Cardiac muscle cell (in vitro differentiated cells and primary cell): Measurements from ENCODE around the gene OSBPL8. TPM values are rescaled to one million over a fixed set of nuclear protein-coding genes. Genes with fewer than 3 reads are reported as not detected.
"Not testable (repeated sequence)": the region's sequence is repeated elsewhere in the genome, so short reads cannot be mapped to it uniquely, and the experiment has no call there.

ENCODE experiments used
- DNase-seq, 2 donors: peaks; one replicate each; pipeline versions ENCODE4 v3.0.0 to v3.0.0-alpha.2; 2010 to 2017; ENCODE audit warnings: low read depth in 1 of 2, low spot score in 1 of 2
- H3K27ac ChIP-seq: fragments of 200-600 bp; sonication (generic); 2 replicates; pipeline ENCODE4 v1.5.1; 2016
- H3K27me3 ChIP-seq: fragments of 200-600 bp; sonication (generic); 2 replicates; pipeline ENCODE4 v1.6.0; 2016; ENCODE audit warnings: control low read depth
- H3K36me3 ChIP-seq: fragments of 200-600 bp; sonication (generic); 2 replicates; pipeline ENCODE4 v1.5.1; 2016; ENCODE audit warnings: control low read depth
- H3K4me1 ChIP-seq: fragments of 200-600 bp; sonication (generic); 2 replicates; pipeline ENCODE4 v1.8.1; 2017; ENCODE audit warnings: low read depth, mild to moderate bottlenecking, mixed run types
- H3K4me3 ChIP-seq: fragments of 200-600 bp; sonication (generic); 2 replicates; pipeline ENCODE4 v1.5.1; 2016; ENCODE audit warnings: mild to moderate bottlenecking
- H3K9me3 ChIP-seq: fragments of 200-600 bp; sonication (generic); 2 replicates; pipeline ENCODE4 v1.5.1; 2017; ENCODE audit warnings: low read depth, mild to moderate bottlenecking, control low read depth
- CTCF ChIP-seq: IDR thresholded peaks from 2 replicates; pipeline ENCODE4 v1.5.1; 2012; ENCODE audit warnings: low read depth, mild to moderate bottlenecking, low read length
- polyA plus RNA-seq: library from polyadenylated mRNA; unstranded; fragments of >200 nt; fragmentation: Nextera tagmentation; extraction: Ambion mirVana; gene quantifications from 2 replicates; pipeline ENCODE4 v1.2.1, GENCODE V29; 2016
- total RNA-seq: library from RNA; depleted of rRNA; stranded (reverse); fragments of >200 nt; gene quantifications from 2 replicates; pipeline ENCODE4 v1.2.3, GENCODE V29; 2016

OSBPL8 gene
- total and polyA plus RNA-seq, 2 experiments from 2014 or later: 25.6 to 143 TPM

GRCh38 chr12:76486011-76486410 lies 73.6 kb downstream of the OSBPL8 start:
- no peaks in the 10 kb centered on the region for H3K9me3 ChIP-seq
- no peak overlapping the region for H3K4me3 ChIP-seq
- no peak for DNase-seq
- no peaks in the 10 kb centered on the region for H3K27me3 ChIP-seq
- peaks cover 13% of the 10 kb centered on the region for H3K36me3 ChIP-seq
- TF ChIP-seq CTCF: no peak
- no peak overlapping the region for H3K27ac ChIP-seq
- H3K4me1 ChIP-seq: no peaks in the 10 kb centered on the region

GRCh38 chr12:76480796-76481195 lies 78.8 kb downstream of the OSBPL8 start:
- peaks cover 5% of the 10 kb centered on the region for H3K4me1 ChIP-seq
- TF ChIP-seq CTCF: no peak
- DNase-seq: no peak

GRCh38 chr12:76478045-76478444 lies 81.5 kb downstream of the OSBPL8 start:
- no peak for DNase-seq
- no peaks in the 10 kb centered on the region for H3K9me3 ChIP-seq
- H3K27ac ChIP-seq: no peak overlapping the region
- no peak for TF ChIP-seq CTCF
- no peak overlapping the region for H3K4me3 ChIP-seq
- H3K27me3 ChIP-seq: no peaks in the 10 kb centered on the region
- no peaks in the 10 kb centered on the region for H3K36me3 ChIP-seq
- H3K4me1 ChIP-seq: peaks cover 6% of the 10 kb centered on the region

More at GRCh38 chr12:76480796-76481195, 78.8 kb downstream of the OSBPL8 start:
- H3K27me3 ChIP-seq: no peaks in the 10 kb centered on the region
- no peak overlapping the region for H3K4me3 ChIP-seq
- H3K9me3 ChIP-seq: no peaks in the 10 kb centered on the region
- H3K36me3 ChIP-seq: no peaks in the 10 kb centered on the region
- H3K27ac ChIP-seq: no peak overlapping the region

GRCh38 chr12:76472862-76473261 lies 86.7 kb downstream of the OSBPL8 start:
- H3K4me1 ChIP-seq: peaks cover 32% of the 10 kb centered on the region
- not testable (repeated sequence) for H3K9me3 ChIP-seq, H3K27me3 ChIP-seq, DNase-seq, H3K27ac ChIP-seq, H3K4me3 ChIP-seq, H3K36me3 ChIP-seq

- DNase-seq: no peak
- H3K4me3 ChIP-seq: no peak overlapping the region
- no peaks in the 10 kb centered on the region for H3K27me3 ChIP-seq
- peak overlapping the region; percentile 75 for H3K27ac ChIP-seq
- H3K4me1 ChIP-seq: peaks cover 29% of the 10 kb centered on the region
- H3K36me3 ChIP-seq: no peaks in the 10 kb centered on the region
- no peak for TF ChIP-seq CTCF
- H3K9me3 ChIP-seq: no peaks in the 10 kb centered on the region
Measured at GRCh38 chr12:76471579-76471978, 88.0 kb downstream of the OSBPL8 start.

GRCh38 chr12:76470028-76470939 lies 89.3 kb downstream of the OSBPL8 start:
- H3K4me1 ChIP-seq: peaks cover 26% of the 10 kb centered on the region
- no peak overlapping the region for H3K4me3 ChIP-seq
- DNase-seq: peak; percentile 56 to 83
- H3K36me3 ChIP-seq: no peaks in the 10 kb centered on the region
- no peak for TF ChIP-seq CTCF
- H3K27ac ChIP-seq: peak overlapping the region; percentile 75
- no peaks in the 10 kb centered on the region for H3K27me3 ChIP-seq
- no peaks in the 10 kb centered on the region for H3K9me3 ChIP-seq
